GM12873 (cell line): ENCODE data around the gene RPS21.

Source experiments
- TF ChIP-seq, protein P1 (sequence below): IDR thresholded peaks from 2 replicates; pipeline ENCODE4 v1.5.1; 2012; ENCODE audit warnings: low read depth, mild to moderate bottlenecking, moderate library complexity, low read length, control low read depth; ENCODE audit not compliant: insufficient read depth; ENCODE audit errors: missing control alignments

Gene RPS21

DNA sequence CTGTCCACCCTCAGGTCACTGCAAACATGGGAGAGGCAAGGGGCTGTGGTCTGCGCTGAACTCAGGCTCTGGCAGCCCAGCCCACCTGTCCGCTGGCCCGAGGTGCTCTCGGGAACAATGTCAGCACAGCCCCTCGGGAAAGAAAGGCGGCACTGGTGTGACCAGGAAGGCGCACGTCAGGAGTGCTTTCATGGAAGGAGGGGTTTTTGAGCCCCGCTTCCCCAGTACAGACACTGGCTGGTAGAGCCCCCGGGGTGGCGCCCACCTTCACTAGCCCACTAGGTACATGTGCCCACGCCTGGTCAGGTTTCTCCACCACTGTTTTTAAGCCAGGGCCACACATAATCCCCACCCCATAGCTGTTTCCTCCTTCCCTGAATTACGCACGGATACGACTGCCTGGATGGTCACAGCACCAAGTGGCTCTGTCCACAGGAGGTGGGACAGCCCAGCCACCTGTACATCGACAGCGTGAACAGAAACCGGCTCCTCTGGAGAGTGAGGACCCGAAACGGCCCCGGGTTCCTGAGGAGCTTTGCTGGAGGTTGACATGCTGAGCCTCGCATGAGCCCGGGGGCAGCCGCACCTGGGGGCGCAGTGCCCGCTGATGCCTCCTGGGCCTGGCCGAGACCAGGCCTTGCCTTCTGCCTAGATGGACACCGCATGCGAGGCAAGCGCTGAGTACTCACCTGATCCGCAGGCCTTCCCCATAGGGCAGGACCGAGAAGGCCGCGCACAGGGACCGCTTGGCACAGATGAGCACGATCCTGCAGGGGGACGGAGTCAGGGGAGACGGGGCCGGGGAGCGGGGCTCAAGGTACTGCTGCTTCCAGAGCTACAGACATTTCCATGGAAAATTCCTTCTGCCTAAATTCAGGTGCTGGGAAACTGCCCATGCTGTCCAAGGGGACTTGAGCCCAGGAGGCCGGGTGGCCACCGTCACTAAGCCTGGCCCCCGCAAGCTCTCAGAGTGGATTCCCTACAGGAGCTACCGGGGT, 7.6 kb downstream of the RPS21 start:
- TF ChIP-seq, protein P1, sequence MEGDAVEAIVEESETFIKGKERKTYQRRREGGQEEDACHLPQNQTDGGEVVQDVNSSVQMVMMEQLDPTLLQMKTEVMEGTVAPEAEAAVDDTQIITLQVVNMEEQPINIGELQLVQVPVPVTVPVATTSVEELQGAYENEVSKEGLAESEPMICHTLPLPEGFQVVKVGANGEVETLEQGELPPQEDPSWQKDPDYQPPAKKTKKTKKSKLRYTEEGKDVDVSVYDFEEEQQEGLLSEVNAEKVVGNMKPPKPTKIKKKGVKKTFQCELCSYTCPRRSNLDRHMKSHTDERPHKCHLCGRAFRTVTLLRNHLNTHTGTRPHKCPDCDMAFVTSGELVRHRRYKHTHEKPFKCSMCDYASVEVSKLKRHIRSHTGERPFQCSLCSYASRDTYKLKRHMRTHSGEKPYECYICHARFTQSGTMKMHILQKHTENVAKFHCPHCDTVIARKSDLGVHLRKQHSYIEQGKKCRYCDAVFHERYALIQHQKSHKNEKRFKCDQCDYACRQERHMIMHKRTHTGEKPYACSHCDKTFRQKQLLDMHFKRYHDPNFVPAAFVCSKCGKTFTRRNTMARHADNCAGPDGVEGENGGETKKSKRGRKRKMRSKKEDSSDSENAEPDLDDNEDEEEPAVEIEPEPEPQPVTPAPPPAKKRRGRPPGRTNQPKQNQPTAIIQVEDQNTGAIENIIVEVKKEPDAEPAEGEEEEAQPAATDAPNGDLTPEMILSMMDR = no peak

DNA sequence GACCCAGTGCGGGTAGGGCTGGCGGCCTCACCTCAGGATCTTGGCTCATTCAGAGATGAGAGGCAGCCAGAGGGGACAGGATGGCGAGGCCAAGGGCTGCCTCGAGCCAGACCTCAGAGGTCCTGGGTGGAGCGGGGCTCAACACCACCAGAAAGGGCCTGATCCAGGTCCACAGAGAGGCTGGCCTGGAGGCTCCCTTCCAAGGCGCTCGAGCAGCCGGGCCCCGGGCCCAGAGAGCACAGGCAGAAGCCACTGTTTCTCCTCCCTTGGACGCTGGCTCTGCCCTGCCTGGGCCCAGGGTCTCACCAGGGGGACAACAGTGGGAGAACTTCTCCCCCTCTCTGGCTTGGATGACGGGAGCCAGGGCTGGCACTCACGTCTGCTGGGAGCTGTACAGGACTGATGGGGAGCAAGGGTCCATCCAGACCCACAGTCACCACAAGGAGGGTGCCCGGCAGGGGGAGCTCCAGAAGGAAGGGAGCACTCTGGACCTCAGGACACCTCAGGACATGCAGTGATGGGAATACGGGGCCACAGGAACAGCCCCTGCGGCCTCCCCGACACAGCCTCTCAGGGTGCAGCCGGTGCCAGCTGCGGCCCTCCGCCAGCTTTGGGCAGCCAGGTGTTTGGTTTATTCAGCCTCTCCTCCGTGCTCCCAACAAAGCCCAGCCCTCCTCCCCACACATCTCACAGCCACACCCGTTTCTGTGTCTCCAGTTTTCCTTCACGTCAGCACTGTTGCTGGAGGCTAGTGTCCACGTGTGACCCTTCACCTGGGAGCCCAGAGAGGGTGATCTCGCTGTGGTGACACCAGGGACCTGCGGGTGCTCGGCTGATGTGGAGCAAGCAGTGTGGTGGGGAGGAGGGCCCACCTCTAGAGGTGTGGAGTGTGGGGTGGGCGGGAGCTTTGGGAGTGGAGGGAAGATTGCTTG, 8.7 kb downstream of the RPS21 start:
- TF ChIP-seq, protein P1 = no peak

DNA sequence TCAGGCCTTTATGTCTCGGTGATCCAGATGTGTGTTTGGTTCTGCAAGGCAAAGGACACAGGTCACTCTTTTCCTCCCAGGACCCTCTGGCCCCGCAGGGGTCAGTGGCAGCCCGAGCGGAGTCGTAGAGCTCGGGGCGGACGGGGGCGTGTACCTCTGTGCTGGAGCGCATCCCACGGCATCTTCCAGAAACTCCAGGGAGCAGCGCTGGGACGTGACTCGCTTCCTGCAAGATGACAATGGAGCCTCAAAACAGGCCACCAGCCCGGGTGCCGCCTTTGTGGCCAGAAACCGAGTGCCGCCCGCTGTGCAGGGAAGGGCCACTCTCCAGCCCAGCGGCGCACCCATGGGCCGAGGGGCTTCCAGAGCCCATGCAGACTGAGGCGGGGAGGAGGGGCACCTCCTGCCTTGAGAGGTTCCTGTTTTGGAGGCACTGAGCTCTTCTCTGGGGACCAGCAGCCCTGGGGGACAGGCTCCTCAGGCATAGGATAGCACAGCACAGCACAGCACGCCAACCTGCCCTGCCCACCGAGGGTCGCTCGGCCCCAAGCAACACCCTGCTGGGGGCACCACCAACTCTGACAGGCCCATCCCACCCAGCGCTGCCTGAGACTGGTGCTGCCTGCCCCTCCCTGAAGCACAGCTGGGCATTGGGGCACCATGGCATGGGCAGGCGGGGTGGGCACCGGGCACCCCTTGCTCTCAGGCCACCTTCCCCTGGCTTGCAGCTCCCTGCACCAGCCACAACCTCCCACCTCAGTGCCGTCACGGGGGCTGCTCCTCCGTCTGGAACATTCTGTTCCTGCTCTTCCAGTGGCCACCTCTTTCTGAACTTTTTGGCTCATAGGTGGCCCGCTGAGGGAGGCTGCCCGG, 9.7 kb downstream of the RPS21 start:
- TF ChIP-seq, protein P1 = no peak

DNA sequence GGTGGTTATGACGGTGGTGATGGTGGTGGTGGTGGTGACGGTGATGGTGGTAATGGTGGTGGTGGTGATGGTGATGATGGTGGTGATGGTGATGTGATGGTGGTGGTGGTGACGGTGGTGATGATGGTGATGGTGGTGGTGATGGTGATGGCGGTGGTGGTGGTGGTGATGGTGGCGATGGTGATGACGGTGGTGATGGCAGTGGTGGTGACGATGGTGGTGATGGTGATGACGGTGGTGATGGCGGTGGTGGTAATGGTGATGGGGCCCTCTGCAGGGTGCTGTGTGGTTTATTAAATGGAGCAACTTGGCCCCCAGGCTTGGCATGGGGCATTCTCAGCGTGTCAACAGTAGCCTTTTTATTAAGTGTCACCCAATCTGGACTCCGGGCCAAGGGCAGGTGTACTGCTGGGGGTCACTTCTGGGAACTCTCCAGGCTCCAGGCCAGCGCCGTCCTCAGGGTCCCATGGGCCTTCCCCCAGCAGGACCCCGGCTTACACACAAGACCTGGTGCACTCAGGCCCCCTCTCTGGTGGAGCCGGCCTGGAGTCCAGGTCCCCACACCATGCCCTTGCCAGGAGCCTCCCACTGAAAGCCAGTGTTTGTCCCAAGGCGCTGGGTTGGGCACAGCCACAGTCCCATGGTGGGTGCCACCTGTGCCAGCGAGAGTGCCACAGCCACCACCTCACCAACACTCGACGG, 11.4 kb downstream of the RPS21 start:
- TF ChIP-seq, protein P1 = no peak

DNA sequence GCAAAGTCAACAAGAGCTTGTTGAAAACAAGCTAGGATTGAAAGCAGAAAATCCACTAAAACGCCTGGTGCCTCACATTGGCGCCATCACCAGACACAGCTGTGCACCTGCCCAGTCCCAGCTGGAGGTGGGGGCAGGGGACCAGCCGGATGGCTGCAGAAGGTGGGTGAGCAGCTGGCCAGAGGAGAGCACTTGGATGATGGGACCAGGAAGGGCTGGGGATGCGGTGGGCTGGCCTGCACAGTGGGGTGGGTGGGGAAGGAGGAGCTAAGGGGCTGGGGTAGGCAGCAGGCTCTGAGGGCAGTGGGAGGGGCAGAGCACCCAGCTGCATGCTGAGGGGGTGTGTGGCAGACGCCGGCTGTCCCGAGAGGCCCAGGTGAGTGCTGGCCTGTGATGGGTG, 13.1 kb downstream of the RPS21 start:
- TF ChIP-seq, protein P1 = no peak

DNA sequence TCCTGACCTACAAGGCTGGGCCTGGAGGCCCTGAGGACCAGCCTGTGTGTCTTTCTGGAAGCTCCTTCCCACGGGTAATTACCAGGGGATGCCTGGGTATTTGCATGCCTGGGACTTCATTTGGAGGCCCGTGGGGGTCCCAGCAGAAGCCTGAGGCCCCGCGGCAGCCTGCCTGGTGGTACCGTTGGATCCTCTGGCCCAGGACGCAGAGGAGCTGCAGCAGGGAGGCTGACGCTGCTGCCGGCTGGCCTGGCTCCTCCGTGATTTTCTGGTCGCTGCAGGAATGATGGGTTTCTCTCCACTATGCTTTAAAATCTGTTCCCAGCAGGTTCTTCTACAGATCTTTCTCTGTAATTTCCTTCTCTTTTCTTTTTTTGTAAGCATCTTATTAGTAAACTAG, 13.6 kb downstream of the RPS21 start:
- TF ChIP-seq, protein P1 = no peak
